Cardiac fibroblast (primary cell): Measurements from ENCODE around the gene WDR43.

Source experiments
- DNase-seq, 2 donors: peaks; one replicate each; pipeline versions ENCODE4 v3.0.0 to v3.0.0-alpha.2; 2010; ENCODE audit warnings: low read depth in 2 of 2
- H3K4me3 ChIP-seq, 2 donors: replicated peaks in 1 of 2; 1 replicate in 1 of 2; 2 replicates in 1 of 2; pipeline ENCODE4 v1.5.1; 2011; ENCODE audit warnings: low read depth in 2 of 2, low read length in 2 of 2, mild to moderate bottlenecking in 2 of 2, moderate library complexity in 1 of 2
- CTCF ChIP-seq: IDR thresholded peaks from one replicate; pipeline ENCODE4 v1.5.1; 2011; ENCODE audit warnings: low read depth, mild to moderate bottlenecking, low read length, inconsistent platforms

Gene WDR43

GRCh38 chr2:28990445-28990844 is 96.0 kb downstream of the WDR43 start:
- H3K4me3 ChIP-seq = no peak overlapping the region
- no peak for DNase-seq
- TF ChIP-seq CTCF = no peak

- H3K4me3 ChIP-seq = no peak overlapping the region
- peak; percentile 55 to 72 for DNase-seq
- no peak for TF ChIP-seq CTCF
These were observed 96.6 kb downstream of the WDR43 start for GRCh38 chr2:28991021-28991420.

- no peak overlapping the region for H3K4me3 ChIP-seq
- TF ChIP-seq CTCF = no peak
- no peak for DNase-seq
These were observed 97.0 kb downstream of the WDR43 start for GRCh38 chr2:28991460-28991859.

- no peak for TF ChIP-seq CTCF
- no peak for DNase-seq
- H3K4me3 ChIP-seq = no peak overlapping the region
These were observed 98.9 kb downstream of the WDR43 start for GRCh38 chr2:28993206-28993960.

GRCh38 chr2:28994074-28994473 is 99.6 kb downstream of the WDR43 start:
- no peak overlapping the region for H3K4me3 ChIP-seq
- TF ChIP-seq CTCF = no peak
- DNase-seq = no peak

GRCh38 chr2:28994679-28995078 is 100.2 kb downstream of the WDR43 start:
- DNase-seq = no peak
- H3K4me3 ChIP-seq = no peak overlapping the region
- no peak for TF ChIP-seq CTCF
